ENCODE measurements around the gene NAT8L. TPM values are rescaled to one million over a fixed set of nuclear protein-coding genes. Genes with fewer than 3 reads are reported as not detected.

Gene NAT8L
- total and polyA plus RNA-seq, 2 of the 4 experiments (the other 2 are of a cell fraction) = 0.05 TPM; not detected in 1

GRCh38 chr4:2059726-2060602, 837 bp downstream of the NAT8L start (continued):
- no peak for TF ChIP-seq ELK1 (IDR thresholded peaks at IDR 0.05; ENCODE audit: borderline replicate concordance, low read depth, low read length)

- no peak overlapping the region for H4K5ac ChIP-seq (ENCODE audit: low read depth, low read length)
- no peak overlapping the region for H4K8ac ChIP-seq (ENCODE audit: low read depth in 2 of 2, low read length in 2 of 2)
- no peak overlapping the region for H2BK20ac ChIP-seq (ENCODE audit: low read depth, low read length)
- H3K4me3 ChIP-seq (ENCODE audit: insufficient read depth, low read depth, low read length) = no peak overlapping the region
- no peaks in the 10 kb centered on the region for H3K9me1 ChIP-seq (ENCODE audit: insufficient read depth, low read length)
- H2AK5ac ChIP-seq (ENCODE audit: low read depth, low read length) = no peak overlapping the region
- no peak overlapping the region for H3K18ac ChIP-seq (ENCODE audit: low read depth, low read length)
- dilution Hi-C loops (cut with HindIII; ENCODE audit: low sequenced_read_pairs, unreplicated experiment) = no loop called here
- ChIA-PET POLR2A (ENCODE audit: unreplicated experiment) (no interaction called here), CTCF (no interaction called here)
- in situ Hi-C loops (cut with MboI; ENCODE audit: low sequenced_read_pairs) = no loop called here
- no peak overlapping the region for H3K4me2 ChIP-seq (ENCODE audit: low read depth, low read length)
- no peak overlapping the region for H2BK5ac ChIP-seq (ENCODE audit: low read depth, low read length, poor library complexity, severe bottlenecking)
- H3K4ac ChIP-seq (ENCODE audit: low read depth, low read length) = no peak overlapping the region
- H4K20me1 ChIP-seq (ENCODE audit: insufficient read depth, low read length) = no peaks in the 10 kb centered on the region
- no TSS peak for BruUV-seq (replicated peaks)
- DNase-seq (no peak), ATAC-seq (ENCODE audit: low read depth) (no peak)
- H2AFZ ChIP-seq (replicated peaks; ENCODE audit: low read length, poor library complexity) = no peak overlapping the region
- H3K79me1 ChIP-seq (ENCODE audit: low read depth in 1 of 2, low read length in 2 of 2) = no peaks in the 10 kb centered on the region
- H4K91ac ChIP-seq (ENCODE audit: insufficient read depth, low read depth, low read length) = no peak overlapping the region
- no peak overlapping the region for H3K23ac ChIP-seq (ENCODE audit: low read depth, low read length)
- H3K9me3 ChIP-seq (ENCODE audit: control insufficient read depth, insufficient read depth, low read length) = no peaks in the 10 kb centered on the region; the same call in 1 of the 2 replicates
- H3K36me3 ChIP-seq (ENCODE audit: control insufficient read depth, insufficient read depth, low read length) = no peaks in the 10 kb centered on the region
- no peak overlapping the region for H2BK120ac ChIP-seq (ENCODE audit: low read depth, low read length)
- no peak overlapping the region for H3K56ac ChIP-seq (ENCODE audit: extremely low read depth, insufficient read depth, low read length)
- peaks cover 48% of the 10 kb centered on the region for H3K27me3 ChIP-seq (ENCODE audit: control insufficient read depth, insufficient read depth, low read length)
- H3K27ac ChIP-seq (ENCODE audit: insufficient read depth, low read length) = no peak overlapping the region
- no peak overlapping the region for H2AK9ac ChIP-seq (replicated peaks; ENCODE audit: low read depth, low read length, poor library complexity)
- H2BK15ac ChIP-seq (ENCODE audit: low read depth, low read length) = no peak overlapping the region
- no peak overlapping the region for H3K14ac ChIP-seq (replicated peaks; ENCODE audit: low read depth, low read length)
- WGBS, 2 experiments (ENCODE audit: extremely low coverage in 2 of 2, insufficient read length in 1 of 2) = 11% methylated on average over 44 of the region's 54 CpGs; no CpG with 5 or more reads in 1 of the 2 experiments
- intact Hi-C loops (cut with micrococcal nuclease) = no loop called here
- no peak overlapping the region for H3K9ac ChIP-seq (ENCODE audit: low read depth, low read length)
- H3K4me1 ChIP-seq (ENCODE audit: control insufficient read depth, insufficient read depth, low read length) = peaks cover 1% of the 10 kb centered on the region; the same call in 1 of the 2 replicates
- no peak for TF ChIP-seq CHD1 (IDR thresholded peaks at IDR 0.05; ENCODE audit: low read depth, low read length)
- no peak for TF ChIP-seq MAZ (IDR thresholded peaks at IDR 0.05; ENCODE audit: borderline replicate concordance, low read depth, low read length)
- no peak for TF ChIP-seq MXI1 (IDR thresholded peaks at IDR 0.05; ENCODE audit: borderline replicate concordance, low read depth, low read length)
- TF ChIP-seq NFE2L2 (IDR thresholded peaks at IDR 0.05; ENCODE audit: low read depth, low read length) = no peak
- no peak for TF ChIP-seq RFX5 (IDR thresholded peaks at IDR 0.05; ENCODE audit: low read depth, low read length)
- TF ChIP-seq BHLHE40 (IDR thresholded peaks at IDR 0.05; ENCODE audit: low read depth, low read length) = no peak
- no peak for TF ChIP-seq FOS (IDR thresholded peaks at IDR 0.05; ENCODE audit: low read depth, low read length)
- no peak for TF ChIP-seq POLR2A (IDR thresholded peaks at IDR 0.05; ENCODE audit: low read depth, low read length)
- no peak for TF ChIP-seq USF2 (IDR thresholded peaks at IDR 0.05; ENCODE audit: low read depth, low read length)
- TF ChIP-seq CTCF (conservative IDR thresholded peaks at IDR 0.05; ENCODE audit: low read depth, low read length) = no peak
Measured at GRCh38 chr4:2060611-2061185, 1.6 kb downstream of the NAT8L start.
